ENCODE measurements around the gene ABCA4.

GRCh38 chr1:94125551-94126514 lies 4.9 kb upstream of the ABCA4 start:
- TF ChIP-seq POLR2A (IDR thresholded peaks at IDR 0.05; ENCODE audit: low read depth, low read length) (no peak), POLR2AphosphoS5 (IDR thresholded peaks at IDR 0.05; ENCODE audit: low read depth, low read length) (no peak), TAF1 (IDR thresholded peaks at IDR 0.05; ENCODE audit: borderline replicate concordance, low read depth, low read length) (no peak)
